ENCODE results near the gene NPHP1.

DNA sequence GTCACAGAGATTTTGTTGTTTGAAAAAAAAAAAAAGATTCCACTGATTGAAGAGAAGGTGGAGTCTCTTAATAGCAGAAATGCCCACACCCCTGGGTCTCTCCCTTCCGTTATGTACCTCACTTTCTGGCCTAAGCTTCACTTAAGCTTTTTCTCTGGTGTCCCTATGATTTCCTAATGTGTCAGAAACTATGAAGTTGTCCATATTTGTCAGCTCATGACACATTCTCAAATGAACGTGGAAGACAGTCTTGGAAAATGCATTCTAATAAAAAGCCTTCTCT, 83.8 kb downstream of the NPHP1 start:
- TF ChIP-seq, protein P1, sequence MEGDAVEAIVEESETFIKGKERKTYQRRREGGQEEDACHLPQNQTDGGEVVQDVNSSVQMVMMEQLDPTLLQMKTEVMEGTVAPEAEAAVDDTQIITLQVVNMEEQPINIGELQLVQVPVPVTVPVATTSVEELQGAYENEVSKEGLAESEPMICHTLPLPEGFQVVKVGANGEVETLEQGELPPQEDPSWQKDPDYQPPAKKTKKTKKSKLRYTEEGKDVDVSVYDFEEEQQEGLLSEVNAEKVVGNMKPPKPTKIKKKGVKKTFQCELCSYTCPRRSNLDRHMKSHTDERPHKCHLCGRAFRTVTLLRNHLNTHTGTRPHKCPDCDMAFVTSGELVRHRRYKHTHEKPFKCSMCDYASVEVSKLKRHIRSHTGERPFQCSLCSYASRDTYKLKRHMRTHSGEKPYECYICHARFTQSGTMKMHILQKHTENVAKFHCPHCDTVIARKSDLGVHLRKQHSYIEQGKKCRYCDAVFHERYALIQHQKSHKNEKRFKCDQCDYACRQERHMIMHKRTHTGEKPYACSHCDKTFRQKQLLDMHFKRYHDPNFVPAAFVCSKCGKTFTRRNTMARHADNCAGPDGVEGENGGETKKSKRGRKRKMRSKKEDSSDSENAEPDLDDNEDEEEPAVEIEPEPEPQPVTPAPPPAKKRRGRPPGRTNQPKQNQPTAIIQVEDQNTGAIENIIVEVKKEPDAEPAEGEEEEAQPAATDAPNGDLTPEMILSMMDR (IDR thresholded peaks at IDR 0.05; ENCODE audit: insufficient read depth, low read length, poor library complexity, severe bottlenecking) = no peak
- TF ChIP-seq EZH2phosphoT487 (conservative IDR thresholded peaks at IDR 0.05; ENCODE audit: low read length) = no peak
